GM12875 (cell line): Measurements from ENCODE around the gene SCT.

Source experiments
- H3K4me3 ChIP-seq: one replicate; pipeline ENCODE4 v1.5.1; 2011; ENCODE audit warnings: low read depth, low read length, control low read depth
- CTCF ChIP-seq: IDR thresholded peaks from 2 replicates; pipeline ENCODE4 v1.5.1; 2011; ENCODE audit warnings: low read depth, mild to moderate bottlenecking, control low read depth, inconsistent platforms, low read length, moderate library complexity, borderline replicate concordance; ENCODE audit not compliant: insufficient read depth

The SCT gene

GRCh38 chr11:606245-606644, 20.7 kb downstream of the SCT start:
- no peak overlapping the region for H3K4me3 ChIP-seq
- no peak for TF ChIP-seq CTCF

GRCh38 chr11:605286-606129, 21.5 kb downstream of the SCT start:
- H3K4me3 ChIP-seq = no peak overlapping the region
- TF ChIP-seq CTCF = no peak

DNA sequence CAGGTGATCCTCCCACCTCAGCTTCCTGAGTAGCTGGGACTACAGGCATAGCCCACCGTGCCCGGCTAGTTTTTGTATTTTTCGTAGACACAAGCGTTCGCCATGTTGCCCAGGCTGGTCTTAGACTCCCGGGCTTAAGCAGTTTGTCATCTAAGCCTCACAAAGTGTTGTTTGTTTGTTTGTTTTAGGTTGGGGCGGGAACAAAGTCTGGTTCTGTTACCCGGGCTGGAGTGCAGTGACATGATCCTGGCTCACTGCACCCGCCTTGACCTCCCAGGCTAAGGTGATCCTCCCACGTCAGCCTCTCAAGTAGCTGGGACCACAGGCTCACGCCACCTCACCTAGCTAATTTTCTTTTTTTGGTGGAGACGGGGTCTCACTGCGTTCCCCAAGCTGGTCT, 23.8 kb downstream of the SCT start:
- H3K4me3 ChIP-seq = no peak overlapping the region
- no peak for TF ChIP-seq CTCF

- no peak overlapping the region for H3K4me3 ChIP-seq
- TF ChIP-seq CTCF = no peak
Measured at GRCh38 chr11:601573-602245, 25.3 kb downstream of the SCT start.

DNA sequence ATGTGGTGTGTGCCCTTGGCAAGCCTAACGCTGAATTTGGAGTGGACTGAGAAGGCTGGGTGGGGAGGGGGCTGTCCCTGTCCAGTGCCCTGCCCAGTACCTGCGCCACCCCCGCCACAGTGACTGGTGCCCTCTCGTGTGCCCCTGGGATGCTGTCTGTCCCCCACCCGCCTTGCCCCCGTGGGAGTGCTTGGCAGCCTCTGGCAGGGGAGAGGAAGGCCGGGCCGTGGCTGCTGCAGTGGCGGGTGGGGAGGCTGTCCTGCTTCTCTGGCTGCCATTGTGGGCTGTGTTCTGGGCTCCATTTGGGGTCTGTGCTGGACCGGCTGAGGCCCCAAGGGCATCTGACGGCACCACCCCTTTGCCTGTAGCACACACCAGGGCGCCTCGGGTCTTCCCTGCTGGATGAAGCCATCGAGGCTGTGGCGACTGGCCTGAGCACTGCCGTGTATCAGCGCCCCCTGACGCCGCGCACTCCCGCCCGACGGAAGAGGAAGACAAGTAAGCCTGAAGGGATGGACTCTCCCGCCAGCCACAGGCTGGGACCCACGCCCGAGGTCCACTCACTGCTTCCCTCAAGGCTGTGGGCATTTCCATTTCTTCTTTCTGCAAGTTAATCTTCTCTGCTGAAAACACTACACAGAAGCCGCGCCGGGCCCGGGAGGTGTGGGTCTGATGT, 28.8 kb downstream of the SCT start:
- TF ChIP-seq CTCF = no peak
- H3K4me3 ChIP-seq = no peak overlapping the region

DNA sequence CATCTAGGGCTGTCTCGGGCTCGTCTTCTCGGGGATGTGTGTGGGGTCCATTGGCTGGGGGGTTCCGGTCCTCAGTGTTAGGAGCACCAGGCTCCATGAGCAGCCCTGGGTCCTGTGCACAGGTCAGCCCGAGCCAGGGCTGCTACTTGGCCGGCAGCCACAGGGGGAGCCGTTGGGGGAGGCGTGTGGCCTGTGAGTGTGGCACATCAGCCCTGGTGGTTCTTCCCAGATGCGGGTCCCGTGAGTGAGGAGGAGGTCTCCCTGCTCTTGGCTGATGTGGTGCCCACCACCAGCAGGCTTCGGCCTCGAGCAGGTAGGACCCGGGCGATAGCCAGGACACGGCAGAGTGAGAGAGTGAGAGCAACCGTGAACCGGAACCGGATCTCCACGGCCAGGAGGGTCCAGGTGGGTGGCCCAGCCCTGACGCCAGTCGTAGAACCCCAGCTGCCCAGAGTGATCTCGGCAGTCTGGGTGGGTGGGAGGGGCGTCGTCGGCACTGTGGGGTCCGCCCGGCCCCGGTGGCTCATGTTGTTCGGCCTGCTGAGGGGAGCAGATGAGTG, 29.7 kb downstream of the SCT start:
- TF ChIP-seq CTCF = peak; percentile 36; the same call in 1 of the 2 replicates
- no peak overlapping the region for H3K4me3 ChIP-seq
